K562 (cell line): ENCODE data around the gene DPH2. TPM values are rescaled to one million over a fixed set of nuclear protein-coding genes. Genes with fewer than 3 reads are reported as not detected.

Source experiments
- CHD2 ChIP-seq: IDR thresholded peaks from 2 replicates; pipeline ENCODE4 v1.6.1; 2011; ENCODE audit warnings: low read depth, low read length
- ELF2 ChIP-seq: fragments of 250-450 bp; sonication (Bioruptor Pico); IDR thresholded peaks from 2 replicates; pipeline ENCODE4 v1.5.0; 2021; ENCODE audit warnings: mild to moderate bottlenecking
- GATAD2A ChIP-seq: fragments of 450-650 bp; IDR thresholded peaks from 2 replicates; pipeline ENCODE4 v1.6.1; 2017
- MCM2 ChIP-seq: fragments of 450-650 bp; IDR thresholded peaks from 2 replicates; pipeline ENCODE4 v1.6.1; 2017; ENCODE audit warnings: low read depth, mild to moderate bottlenecking
- PHB2 ChIP-seq: fragments of 450-650 bp; IDR thresholded peaks from 2 replicates; pipeline ENCODE4 v1.6.1; 2017; ENCODE audit warnings: low read depth
- PHTF2 ChIP-seq: fragments of 250-450 bp; sonication (Bioruptor Pico); IDR thresholded peaks from 2 replicates; pipeline ENCODE4 v1.5.0; 2021; ENCODE audit warnings: mild to moderate bottlenecking
- POLR2A ChIP-seq: fragments of 450-650 bp; conservative IDR thresholded peaks from 2 replicates; pipeline ENCODE4 v1.6.1; 2016
- PRPF4 ChIP-seq: fragments of 200-400 bp; formaldehyde crosslinking; IDR thresholded peaks from one replicate; pipeline ENCODE4 v1.6.1; 2017; ENCODE audit warnings: low read length, low read depth, mild to moderate bottlenecking; ENCODE audit not compliant: insufficient read depth, poor library complexity, severe bottlenecking
- THRAP3 ChIP-seq: fragments of 450-650 bp; IDR thresholded peaks from 2 replicates; pipeline ENCODE4 v1.6.1; 2016; ENCODE audit warnings: mild to moderate bottlenecking, inconsistent platforms, borderline replicate concordance
- ZFX ChIP-seq: sonication (generic); formaldehyde crosslinking; IDR thresholded peaks from 2 replicates; pipeline ENCODE4 v1.8.0; 2022; ENCODE audit warnings: mild to moderate bottlenecking, missing genetic modification reagents, moderate library complexity
- ZNF311 ChIP-seq: fragments of 250-450 bp; sonication (Bioruptor Pico); IDR thresholded peaks from 2 replicates; pipeline ENCODE4 v1.4.0; 2020; ENCODE audit warnings: mild to moderate bottlenecking, moderate library complexity
- ZNF347 ChIP-seq: fragments of 450-650 bp; formaldehyde crosslinking; IDR thresholded peaks from 2 replicates; pipeline ENCODE4 v1.4.0; 2020; ENCODE audit warnings: low read depth, mild to moderate bottlenecking, moderate library complexity
- polyA plus RNA-seq, 8 experiments: library from polyadenylated mRNA; depleted of rRNA in 4 of 8; stranded (reverse) in 5 of 8; unstranded in 3 of 8; fragments of >200 nt; fragmentation: Nextera tagmentation in 2 of 8; fragmentation: Illumina TruSeq in 1 of 8; extraction: Ambion mirVana in 2 of 8; extraction: Trizol in 1 of 8; gene quantifications; 2 replicates each; pipeline versions ENCODE4 v1.2.1 to v1.2.3, GENCODE V29; 2011 to 2014; ENCODE audit warnings: inconsistent platforms in 1 of 8, missing spikeins in 1 of 8
- total RNA-seq, 7 experiments: library from RNA; depleted of rRNA in 6 of 7; stranded (reverse); fragments of >200 nt in 6 of 7; fragmentation: Illumina TruSeq in 2 of 7; extraction: Trizol in 2 of 7; gene quantifications; 2 replicates each; pipeline versions ENCODE4 v1.2.1 to v1.2.3, GENCODE V29; 2011 to 2021; ENCODE audit warnings: low replicate concordance in 1 of 7
- TF ChIP-seq, protein P1 (sequence below): sonication (generic); formaldehyde crosslinking; IDR thresholded peaks from 2 replicates; pipeline ENCODE4 v1.8.0; 2022; ENCODE audit warnings: missing genetic modification reagents, mild to moderate bottlenecking, borderline replicate concordance
- TF ChIP-seq, protein P2 (sequence below): fragments of 200-600 bp; sonication (generic); IDR thresholded peaks from one replicate; pipeline ENCODE4 v1.6.1; 2012; ENCODE audit warnings: mild to moderate bottlenecking, low read depth, low read length, inconsistent platforms
- TF ChIP-seq, protein P3 (sequence below): fragments of 450-650 bp; conservative IDR thresholded peaks from 2 replicates; pipeline ENCODE4 v1.6.1; 2016; ENCODE audit warnings: missing genetic modification characterization, low read depth, mild to moderate bottlenecking, control low read depth, missing compliant biosample characterization

Gene DPH2
- total and polyA plus RNA-seq, 9 of the 15 experiments (the other 6 are each of a cell fraction or from before 2014, with no cell fraction given), result 17.9 to 94.1 (median 68.1) TPM

DNA sequence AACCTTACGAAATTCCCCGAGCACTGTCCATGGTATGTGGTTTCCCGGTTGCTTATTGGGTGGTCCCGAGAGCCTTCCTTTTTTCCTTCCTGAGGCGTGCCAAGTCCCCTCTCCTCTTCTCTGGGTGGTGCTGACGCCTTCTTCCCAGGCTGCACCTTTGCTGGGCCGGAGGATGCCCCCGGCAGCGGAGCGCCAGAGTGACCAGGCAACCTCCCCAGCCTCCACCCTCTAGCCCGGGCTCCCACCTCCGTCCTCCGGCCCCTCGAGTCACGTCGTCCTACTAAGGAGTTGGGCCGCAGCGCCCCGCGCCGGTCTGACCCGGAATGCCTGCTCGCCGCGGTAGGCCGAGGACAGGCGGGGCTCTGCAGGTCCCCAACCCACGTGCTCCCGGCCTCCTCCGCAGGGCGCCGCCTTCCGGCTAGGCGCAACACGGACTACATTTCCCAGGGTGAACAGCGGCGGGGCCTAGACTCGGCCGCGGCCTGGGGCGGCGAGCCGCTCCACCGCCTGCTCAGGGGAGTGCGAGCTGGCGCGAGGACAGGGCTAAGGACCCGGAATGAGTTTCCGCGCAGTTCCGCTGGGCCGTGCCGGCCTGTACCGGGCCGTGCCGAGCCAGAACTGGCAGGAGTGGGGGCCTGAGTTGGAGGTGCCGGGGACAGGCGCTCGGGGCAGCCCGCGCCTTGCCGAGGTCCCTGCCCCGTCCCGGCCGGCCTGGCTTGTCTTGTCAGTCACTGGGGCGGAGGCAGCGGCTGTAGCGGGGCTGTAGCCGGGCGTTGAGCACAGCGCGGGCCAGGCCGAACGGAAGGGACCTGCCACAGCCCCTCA is 23.4 kb upstream of the DPH2 start, which contains the start of gene IPO13 (continued):
- TF ChIP-seq, protein P1, sequence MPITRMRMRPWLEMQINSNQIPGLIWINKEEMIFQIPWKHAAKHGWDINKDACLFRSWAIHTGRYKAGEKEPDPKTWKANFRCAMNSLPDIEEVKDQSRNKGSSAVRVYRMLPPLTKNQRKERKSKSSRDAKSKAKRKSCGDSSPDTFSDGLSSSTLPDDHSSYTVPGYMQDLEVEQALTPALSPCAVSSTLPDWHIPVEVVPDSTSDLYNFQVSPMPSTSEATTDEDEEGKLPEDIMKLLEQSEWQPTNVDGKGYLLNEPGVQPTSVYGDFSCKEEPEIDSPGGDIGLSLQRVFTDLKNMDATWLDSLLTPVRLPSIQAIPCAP (CRISPR knock-in tag), result no peak
- TF ChIP-seq ZNF311 (CRISPR knock-in tag) (no peak), PRPF4 (no peak), ZFX (peak; percentile 98), THRAP3 (no peak), PHB2 (no peak), MCM2 (no peak), ELF2 (CRISPR knock-in tag) (peak; percentile 34; the same call in 1 of the 2 replicates), ZNF347 (CRISPR knock-in tag) (no peak), POLR2A (peak; percentile 90), GATAD2A (peak; percentile 77; the same call in 1 of the 2 replicates), PHTF2 (CRISPR knock-in tag) (no peak), CHD2 (peak; percentile 35; the same call in 1 of the 2 replicates)
- TF ChIP-seq, protein P2, sequence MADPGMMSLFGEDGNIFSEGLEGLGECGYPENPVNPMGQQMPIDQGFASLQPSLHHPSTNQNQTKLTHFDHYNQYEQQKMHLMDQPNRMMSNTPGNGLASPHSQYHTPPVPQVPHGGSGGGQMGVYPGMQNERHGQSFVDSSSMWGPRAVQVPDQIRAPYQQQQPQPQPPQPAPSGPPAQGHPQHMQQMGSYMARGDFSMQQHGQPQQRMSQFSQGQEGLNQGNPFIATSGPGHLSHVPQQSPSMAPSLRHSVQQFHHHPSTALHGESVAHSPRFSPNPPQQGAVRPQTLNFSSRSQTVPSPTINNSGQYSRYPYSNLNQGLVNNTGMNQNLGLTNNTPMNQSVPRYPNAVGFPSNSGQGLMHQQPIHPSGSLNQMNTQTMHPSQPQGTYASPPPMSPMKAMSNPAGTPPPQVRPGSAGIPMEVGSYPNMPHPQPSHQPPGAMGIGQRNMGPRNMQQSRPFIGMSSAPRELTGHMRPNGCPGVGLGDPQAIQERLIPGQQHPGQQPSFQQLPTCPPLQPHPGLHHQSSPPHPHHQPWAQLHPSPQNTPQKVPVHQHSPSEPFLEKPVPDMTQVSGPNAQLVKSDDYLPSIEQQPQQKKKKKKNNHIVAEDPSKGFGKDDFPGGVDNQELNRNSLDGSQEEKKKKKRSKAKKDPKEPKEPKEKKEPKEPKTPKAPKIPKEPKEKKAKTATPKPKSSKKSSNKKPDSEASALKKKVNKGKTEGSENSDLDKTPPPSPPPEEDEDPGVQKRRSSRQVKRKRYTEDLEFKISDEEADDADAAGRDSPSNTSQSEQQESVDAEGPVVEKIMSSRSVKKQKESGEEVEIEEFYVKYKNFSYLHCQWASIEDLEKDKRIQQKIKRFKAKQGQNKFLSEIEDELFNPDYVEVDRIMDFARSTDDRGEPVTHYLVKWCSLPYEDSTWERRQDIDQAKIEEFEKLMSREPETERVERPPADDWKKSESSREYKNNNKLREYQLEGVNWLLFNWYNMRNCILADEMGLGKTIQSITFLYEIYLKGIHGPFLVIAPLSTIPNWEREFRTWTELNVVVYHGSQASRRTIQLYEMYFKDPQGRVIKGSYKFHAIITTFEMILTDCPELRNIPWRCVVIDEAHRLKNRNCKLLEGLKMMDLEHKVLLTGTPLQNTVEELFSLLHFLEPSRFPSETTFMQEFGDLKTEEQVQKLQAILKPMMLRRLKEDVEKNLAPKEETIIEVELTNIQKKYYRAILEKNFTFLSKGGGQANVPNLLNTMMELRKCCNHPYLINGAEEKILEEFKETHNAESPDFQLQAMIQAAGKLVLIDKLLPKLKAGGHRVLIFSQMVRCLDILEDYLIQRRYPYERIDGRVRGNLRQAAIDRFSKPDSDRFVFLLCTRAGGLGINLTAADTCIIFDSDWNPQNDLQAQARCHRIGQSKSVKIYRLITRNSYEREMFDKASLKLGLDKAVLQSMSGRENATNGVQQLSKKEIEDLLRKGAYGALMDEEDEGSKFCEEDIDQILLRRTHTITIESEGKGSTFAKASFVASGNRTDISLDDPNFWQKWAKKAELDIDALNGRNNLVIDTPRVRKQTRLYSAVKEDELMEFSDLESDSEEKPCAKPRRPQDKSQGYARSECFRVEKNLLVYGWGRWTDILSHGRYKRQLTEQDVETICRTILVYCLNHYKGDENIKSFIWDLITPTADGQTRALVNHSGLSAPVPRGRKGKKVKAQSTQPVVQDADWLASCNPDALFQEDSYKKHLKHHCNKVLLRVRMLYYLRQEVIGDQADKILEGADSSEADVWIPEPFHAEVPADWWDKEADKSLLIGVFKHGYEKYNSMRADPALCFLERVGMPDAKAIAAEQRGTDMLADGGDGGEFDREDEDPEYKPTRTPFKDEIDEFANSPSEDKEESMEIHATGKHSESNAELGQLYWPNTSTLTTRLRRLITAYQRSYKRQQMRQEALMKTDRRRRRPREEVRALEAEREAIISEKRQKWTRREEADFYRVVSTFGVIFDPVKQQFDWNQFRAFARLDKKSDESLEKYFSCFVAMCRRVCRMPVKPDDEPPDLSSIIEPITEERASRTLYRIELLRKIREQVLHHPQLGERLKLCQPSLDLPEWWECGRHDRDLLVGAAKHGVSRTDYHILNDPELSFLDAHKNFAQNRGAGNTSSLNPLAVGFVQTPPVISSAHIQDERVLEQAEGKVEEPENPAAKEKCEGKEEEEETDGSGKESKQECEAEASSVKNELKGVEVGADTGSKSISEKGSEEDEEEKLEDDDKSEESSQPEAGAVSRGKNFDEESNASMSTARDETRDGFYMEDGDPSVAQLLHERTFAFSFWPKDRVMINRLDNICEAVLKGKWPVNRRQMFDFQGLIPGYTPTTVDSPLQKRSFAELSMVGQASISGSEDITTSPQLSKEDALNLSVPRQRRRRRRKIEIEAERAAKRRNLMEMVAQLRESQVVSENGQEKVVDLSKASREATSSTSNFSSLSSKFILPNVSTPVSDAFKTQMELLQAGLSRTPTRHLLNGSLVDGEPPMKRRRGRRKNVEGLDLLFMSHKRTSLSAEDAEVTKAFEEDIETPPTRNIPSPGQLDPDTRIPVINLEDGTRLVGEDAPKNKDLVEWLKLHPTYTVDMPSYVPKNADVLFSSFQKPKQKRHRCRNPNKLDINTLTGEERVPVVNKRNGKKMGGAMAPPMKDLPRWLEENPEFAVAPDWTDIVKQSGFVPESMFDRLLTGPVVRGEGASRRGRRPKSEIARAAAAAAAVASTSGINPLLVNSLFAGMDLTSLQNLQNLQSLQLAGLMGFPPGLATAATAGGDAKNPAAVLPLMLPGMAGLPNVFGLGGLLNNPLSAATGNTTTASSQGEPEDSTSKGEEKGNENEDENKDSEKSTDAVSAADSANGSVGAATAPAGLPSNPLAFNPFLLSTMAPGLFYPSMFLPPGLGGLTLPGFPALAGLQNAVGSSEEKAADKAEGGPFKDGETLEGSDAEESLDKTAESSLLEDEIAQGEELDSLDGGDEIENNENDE, result no peak
- TF ChIP-seq, protein P3, sequence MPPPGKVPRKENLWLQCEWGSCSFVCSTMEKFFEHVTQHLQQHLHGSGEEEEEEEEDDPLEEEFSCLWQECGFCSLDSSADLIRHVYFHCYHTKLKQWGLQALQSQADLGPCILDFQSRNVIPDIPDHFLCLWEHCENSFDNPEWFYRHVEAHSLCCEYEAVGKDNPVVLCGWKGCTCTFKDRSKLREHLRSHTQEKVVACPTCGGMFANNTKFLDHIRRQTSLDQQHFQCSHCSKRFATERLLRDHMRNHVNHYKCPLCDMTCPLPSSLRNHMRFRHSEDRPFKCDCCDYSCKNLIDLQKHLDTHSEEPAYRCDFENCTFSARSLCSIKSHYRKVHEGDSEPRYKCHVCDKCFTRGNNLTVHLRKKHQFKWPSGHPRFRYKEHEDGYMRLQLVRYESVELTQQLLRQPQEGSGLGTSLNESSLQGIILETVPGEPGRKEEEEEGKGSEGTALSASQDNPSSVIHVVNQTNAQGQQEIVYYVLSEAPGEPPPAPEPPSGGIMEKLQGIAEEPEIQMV (tag), result no peak
